HG02759 (cell line): ENCODE results near the gene AK5.

Experiments used
- ATAC-seq: cut with Tn5 transposase; IDR thresholded peaks from one replicate; pipeline ENCODE4 v1.9.1; 2021; ENCODE audit warnings: mild to moderate bottlenecking, moderate library complexity; ENCODE audit not compliant: unreplicated experiment

The AK5 gene

GRCh38 chr1:77433934-77434333 lies 152.1 kb downstream of the AK5 start:
- no peak for ATAC-seq

GRCh38 chr1:77434967-77435366 lies 153.1 kb downstream of the AK5 start:
- no peak for ATAC-seq

- no peak for ATAC-seq
Measured at GRCh38 chr1:77438236-77438913, 156.6 kb downstream of the AK5 start.

GRCh38 chr1:77446841-77447555 lies 165.2 kb downstream of the AK5 start:
- ATAC-seq, result no peak

- no peak for ATAC-seq
Measured at GRCh38 chr1:77447669-77448068, 165.8 kb downstream of the AK5 start.

GRCh38 chr1:77459881-77460280 lies 178.1 kb downstream of the AK5 start:
- no peak for ATAC-seq

- ATAC-seq, result no peak
Measured at GRCh38 chr1:77461691-77462090, 179.9 kb downstream of the AK5 start.

- ATAC-seq, result no peak
Measured at GRCh38 chr1:77463216-77463615, 181.4 kb downstream of the AK5 start.

- no peak for ATAC-seq
Measured at GRCh38 chr1:77465139-77465538, 183.3 kb downstream of the AK5 start.

- ATAC-seq, result no peak
Measured at GRCh38 chr1:77465922-77466321, 184.1 kb downstream of the AK5 start.

- ATAC-seq, result no peak
Measured at GRCh38 chr1:77467021-77467595, 185.3 kb downstream of the AK5 start.

GRCh38 chr1:77467741-77468140 lies 185.9 kb downstream of the AK5 start:
- ATAC-seq, result no peak

- ATAC-seq, result no peak
Measured at GRCh38 chr1:77468257-77468948, 186.6 kb downstream of the AK5 start.

- ATAC-seq, result no peak
Measured at GRCh38 chr1:77468949-77469710, 187.3 kb downstream of the AK5 start.

- ATAC-seq, result no peak
Measured at GRCh38 chr1:77471691-77472090, 189.9 kb downstream of the AK5 start.

GRCh38 chr1:77473690-77474089 lies 191.9 kb downstream of the AK5 start:
- ATAC-seq, result no peak

GRCh38 chr1:77475641-77476040 lies 193.8 kb downstream of the AK5 start:
- no peak for ATAC-seq

- ATAC-seq, result no peak
Measured at GRCh38 chr1:77476475-77476874, 194.7 kb downstream of the AK5 start.

- ATAC-seq, result no peak
Measured at GRCh38 chr1:77484334-77484733, 202.5 kb downstream of the AK5 start.

- ATAC-seq, result no peak
Measured at GRCh38 chr1:77484926-77485325, 203.1 kb downstream of the AK5 start.

- no peak for ATAC-seq
Measured at GRCh38 chr1:77487631-77488030, 205.8 kb downstream of the AK5 start.
